ENCODE measurements around the gene FARSB.

DNA sequence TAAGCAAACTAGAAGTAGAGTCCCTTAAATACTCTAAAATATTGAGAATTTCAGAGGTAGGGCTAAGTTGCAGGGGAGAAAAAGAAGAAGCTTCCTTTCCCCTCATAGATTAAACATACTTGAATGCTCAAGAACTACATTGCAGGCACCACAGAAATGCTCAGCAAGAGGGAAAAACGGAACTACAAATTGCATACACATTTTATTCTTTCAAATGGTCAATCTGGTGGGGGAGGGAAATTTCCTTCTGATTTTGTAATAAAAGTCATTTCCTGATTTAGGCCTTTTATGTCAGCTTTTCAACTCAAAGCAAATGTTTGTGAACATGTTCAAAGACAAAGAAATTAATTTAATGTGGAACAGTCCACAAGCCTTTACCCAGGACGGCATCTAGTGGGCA, 33.0 kb downstream of the FARSB start:
- TF ChIP-seq, protein P1, sequence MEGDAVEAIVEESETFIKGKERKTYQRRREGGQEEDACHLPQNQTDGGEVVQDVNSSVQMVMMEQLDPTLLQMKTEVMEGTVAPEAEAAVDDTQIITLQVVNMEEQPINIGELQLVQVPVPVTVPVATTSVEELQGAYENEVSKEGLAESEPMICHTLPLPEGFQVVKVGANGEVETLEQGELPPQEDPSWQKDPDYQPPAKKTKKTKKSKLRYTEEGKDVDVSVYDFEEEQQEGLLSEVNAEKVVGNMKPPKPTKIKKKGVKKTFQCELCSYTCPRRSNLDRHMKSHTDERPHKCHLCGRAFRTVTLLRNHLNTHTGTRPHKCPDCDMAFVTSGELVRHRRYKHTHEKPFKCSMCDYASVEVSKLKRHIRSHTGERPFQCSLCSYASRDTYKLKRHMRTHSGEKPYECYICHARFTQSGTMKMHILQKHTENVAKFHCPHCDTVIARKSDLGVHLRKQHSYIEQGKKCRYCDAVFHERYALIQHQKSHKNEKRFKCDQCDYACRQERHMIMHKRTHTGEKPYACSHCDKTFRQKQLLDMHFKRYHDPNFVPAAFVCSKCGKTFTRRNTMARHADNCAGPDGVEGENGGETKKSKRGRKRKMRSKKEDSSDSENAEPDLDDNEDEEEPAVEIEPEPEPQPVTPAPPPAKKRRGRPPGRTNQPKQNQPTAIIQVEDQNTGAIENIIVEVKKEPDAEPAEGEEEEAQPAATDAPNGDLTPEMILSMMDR (tag by site-specific recombination; IDR thresholded peaks at IDR 0.05): no peak
- TF ChIP-seq KLF1 (tag by site-specific recombination; IDR thresholded peaks at IDR 0.05): no peak
- TF ChIP-seq, protein P2, sequence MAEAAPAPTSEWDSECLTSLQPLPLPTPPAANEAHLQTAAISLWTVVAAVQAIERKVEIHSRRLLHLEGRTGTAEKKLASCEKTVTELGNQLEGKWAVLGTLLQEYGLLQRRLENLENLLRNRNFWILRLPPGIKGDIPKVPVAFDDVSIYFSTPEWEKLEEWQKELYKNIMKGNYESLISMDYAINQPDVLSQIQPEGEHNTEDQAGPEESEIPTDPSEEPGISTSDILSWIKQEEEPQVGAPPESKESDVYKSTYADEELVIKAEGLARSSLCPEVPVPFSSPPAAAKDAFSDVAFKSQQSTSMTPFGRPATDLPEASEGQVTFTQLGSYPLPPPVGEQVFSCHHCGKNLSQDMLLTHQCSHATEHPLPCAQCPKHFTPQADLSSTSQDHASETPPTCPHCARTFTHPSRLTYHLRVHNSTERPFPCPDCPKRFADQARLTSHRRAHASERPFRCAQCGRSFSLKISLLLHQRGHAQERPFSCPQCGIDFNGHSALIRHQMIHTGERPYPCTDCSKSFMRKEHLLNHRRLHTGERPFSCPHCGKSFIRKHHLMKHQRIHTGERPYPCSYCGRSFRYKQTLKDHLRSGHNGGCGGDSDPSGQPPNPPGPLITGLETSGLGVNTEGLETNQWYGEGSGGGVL (tag by site-specific recombination; IDR thresholded peaks at IDR 0.05): no peak
- no peak for TF ChIP-seq ZNF560 (tag by site-specific recombination; IDR thresholded peaks at IDR 0.05; ENCODE audit: borderline replicate concordance)
- TF ChIP-seq YY2 (tag by site-specific recombination; IDR thresholded peaks at IDR 0.05): no peak

Measured in HEK293 (cell line).